K562 (cell line): Measurements from ENCODE around the gene GLP1R. TPM values are rescaled to one million over a fixed set of nuclear protein-coding genes. Genes with fewer than 3 reads are reported as not detected.
A peak's percentile ranks its signal among the peaks of the same experiment; 100 is the strongest.

ENCODE experiments used
- ATAC-seq: fragments of 200-7000 bp; cut with Tn5 transposase; 3 replicates; pipeline ENCODE4 v1.9.1; 2020; ENCODE audit warnings: moderate library complexity
- BruUV-seq: library from RNA; stranded (reverse); fragments of 400-500 nt; replicated peaks from 2 replicates; lab custom pipeline; 2021; lab: Mats Ljungman, UMichigan
- CTCF ChIA-PET: fragments of 300-600 bp; formaldehyde crosslinking; extraction: SDS; loops from one replicate; lab custom pipeline; 2021; ENCODE audit warnings: low intra/inter-chr PET ratio; lab: Yijun Ruan, JAX
- POLR2A ChIA-PET: fragments of 300-600, 350-650 bp; sonication (Branson Sonifier 250); formaldehyde crosslinking; extraction: SDS; loops from one replicate; lab custom pipeline; 2021; ENCODE audit warnings: antibody characterized with exemption, inconsistent platforms; lab: Yijun Ruan, JAX
- DNase-seq, 4 experiments: peaks; one replicate each; pipeline versions ENCODE4 v3.0.0 to v3.0.0-alpha.2; 2011 to 2018; ENCODE audit warnings: low spot score in 3 of 4, mixed read lengths in 3 of 4; ENCODE audit errors: extremely low read depth in 1 of 4
- FAIRE-seq: peaks from 2 replicates; lab custom pipeline; 2011; peaks lifted over from hg19 to GRCh38; lab: Jason Lieb, UNC
- H2AFZ ChIP-seq: 2 replicates; pipeline ENCODE4 v1.6.0; 2011; ENCODE audit warnings: low read depth, low read length, control low read depth, inconsistent platforms
- H3K27ac ChIP-seq: fragments of 200-600 bp; 3 replicates; pipeline ENCODE4 v1.8.0; 2011; ENCODE audit warnings: low read depth, mild to moderate bottlenecking, control low read depth, inconsistent platforms, low read length, moderate library complexity, mixed read lengths; ENCODE audit errors: extremely low read depth
- H3K27me3 ChIP-seq, 2 experiments: fragments of 300-600 bp in 1 of 2; 2 replicates in 1 of 2; 3 replicates in 1 of 2; pipeline versions ENCODE4 v1.6.0 to v1.8.0; 2011; ENCODE audit warnings: inconsistent platforms in 2 of 2, low read length in 2 of 2, mild to moderate bottlenecking in 1 of 2, mixed read lengths in 1 of 2, moderate library complexity in 1 of 2; ENCODE audit not compliant: control insufficient read depth in 2 of 2, insufficient read depth in 2 of 2
- H3K36me3 ChIP-seq: fragments of 300-600 bp; 3 replicates; pipeline ENCODE4 v1.8.0; 2011; ENCODE audit warnings: mild to moderate bottlenecking, low read length, inconsistent platforms; ENCODE audit not compliant: control insufficient read depth, insufficient read depth
- H3K4me1 ChIP-seq, 2 experiments: fragments of 200-600 bp in 1 of 2; replicated peaks in 1 of 2; 2 replicates in 1 of 2; 3 replicates in 1 of 2; pipeline versions ENCODE4 v1.5.1 to v1.8.0; 2011; ENCODE audit warnings: inconsistent platforms in 2 of 2, low read length in 2 of 2, mild to moderate bottlenecking in 1 of 2, mixed read lengths in 1 of 2, moderate library complexity in 1 of 2; ENCODE audit not compliant: control insufficient read depth in 2 of 2, insufficient read depth in 2 of 2
- H3K4me2 ChIP-seq: 2 replicates; pipeline ENCODE4 v1.6.1; 2011; ENCODE audit warnings: low read length, control low read depth, inconsistent platforms, mixed read lengths; ENCODE audit not compliant: insufficient read depth
- H3K4me3 ChIP-seq: fragments of 200-600 bp; sonication (generic), shearing (Covaris generic); 2 replicates; pipeline ENCODE4 v1.5.1; 2016; ENCODE audit warnings: control low read depth, inconsistent platforms
- H3K79me2 ChIP-seq: fragments of 200-600 bp; 3 replicates; pipeline ENCODE4 v1.8.0; 2011; ENCODE audit warnings: low read length, inconsistent platforms; ENCODE audit not compliant: control insufficient read depth, insufficient read depth
- H3K9ac ChIP-seq, 2 experiments: 2 replicates each; pipeline versions ENCODE4 v1.6.0 to v1.6.1; 2011; ENCODE audit warnings: low read depth in 2 of 2, low read length in 2 of 2, control low read depth in 1 of 2, inconsistent platforms in 1 of 2, mild to moderate bottlenecking in 1 of 2, mixed read lengths in 1 of 2; ENCODE audit not compliant: insufficient read depth in 1 of 2
- H3K9me1 ChIP-seq: one replicate; pipeline ENCODE4 v1.6.0; 2011; ENCODE audit warnings: inconsistent platforms, mild to moderate bottlenecking, low read length, moderate library complexity; ENCODE audit not compliant: control insufficient read depth, insufficient read depth
- H3K9me3 ChIP-seq: replicated peaks from 2 replicates; pipeline ENCODE4 v1.5.1; 2011; ENCODE audit warnings: low read depth, low read length, inconsistent platforms; ENCODE audit not compliant: control insufficient read depth, insufficient read depth
- H4K20me1 ChIP-seq: replicated peaks from 2 replicates; pipeline ENCODE4 v1.6.1; 2011; ENCODE audit warnings: low read length, inconsistent platforms, mixed read lengths; ENCODE audit not compliant: control insufficient read depth, insufficient read depth
- CREB1 ChIP-seq, 2 experiments: sonication (generic) in 1 of 2; formaldehyde crosslinking in 1 of 2; IDR thresholded peaks; 2 replicates each; pipeline versions ENCODE4 v1.6.1 to v1.8.0; 2012 to 2022; ENCODE audit warnings: inconsistent platforms in 1 of 2, mild to moderate bottlenecking in 1 of 2, missing genetic modification reagents in 1 of 2, moderate library complexity in 1 of 2
- NFIC ChIP-seq: fragments of 450-650 bp; IDR thresholded peaks from 2 replicates; pipeline ENCODE4 v1.6.1; 2017; ENCODE audit warnings: mild to moderate bottlenecking, inconsistent platforms
- PTTG1 ChIP-seq: fragments of 450-650 bp; IDR thresholded peaks from 2 replicates; pipeline ENCODE4 v1.6.1; 2016; ENCODE audit warnings: low read depth, mild to moderate bottlenecking, missing genetic modification characterization, missing compliant biosample characterization
- ZNF316 ChIP-seq: fragments of 450-650 bp; IDR thresholded peaks from 2 replicates; pipeline ENCODE4 v1.6.1; 2016
- WGBS: fragments of 100-300 bp; shearing (Covaris generic); methylation state at CpG from one replicate; pipeline ENCODE4 v1.1.6; 2016; ENCODE audit warnings: low coverage, mixed read lengths; ENCODE audit not compliant: insufficient coverage; ENCODE audit errors: missing lambda C conversion rate; 5-methylcytosine and 5-hydroxymethylcytosine counted together
- in situ Hi-C: fragments of 300-500 bp; cut with MboI; formaldehyde crosslinking; loops from 4 replicates; pipeline ENCODE4 v1.15.0; 2018; ENCODE audit warnings: inconsistent platforms, mixed read lengths
- intact Hi-C: fragments of 100-400 bp; cut with micrococcal nuclease; formaldehyde crosslinking; loops from 2 replicates; pipeline ENCODE4 v1.14.2; 2022
- polyA plus RNA-seq, 8 experiments: library from polyadenylated mRNA; depleted of rRNA in 4 of 8; stranded (reverse) in 5 of 8; unstranded in 3 of 8; fragments of >200 nt; fragmentation: Nextera tagmentation in 2 of 8; fragmentation: Illumina TruSeq in 1 of 8; extraction: Ambion mirVana in 2 of 8; extraction: Trizol in 1 of 8; gene quantifications; 2 replicates each; pipeline versions ENCODE4 v1.2.1 to v1.2.3, GENCODE V29; 2011 to 2014; ENCODE audit warnings: inconsistent platforms in 1 of 8, missing spikeins in 1 of 8
- total RNA-seq, 7 experiments: library from RNA; depleted of rRNA in 6 of 7; stranded (reverse); fragments of >200 nt in 6 of 7; fragmentation: Illumina TruSeq in 2 of 7; extraction: Trizol in 2 of 7; gene quantifications; 2 replicates each; pipeline versions ENCODE4 v1.2.1 to v1.2.3, GENCODE V29; 2011 to 2021; ENCODE audit warnings: low replicate concordance in 1 of 7

The GLP1R gene
- total and polyA plus RNA-seq, 9 of the 15 experiments (the other 6 are each of a cell fraction or from before 2014, with no cell fraction given): not detected

DNA sequence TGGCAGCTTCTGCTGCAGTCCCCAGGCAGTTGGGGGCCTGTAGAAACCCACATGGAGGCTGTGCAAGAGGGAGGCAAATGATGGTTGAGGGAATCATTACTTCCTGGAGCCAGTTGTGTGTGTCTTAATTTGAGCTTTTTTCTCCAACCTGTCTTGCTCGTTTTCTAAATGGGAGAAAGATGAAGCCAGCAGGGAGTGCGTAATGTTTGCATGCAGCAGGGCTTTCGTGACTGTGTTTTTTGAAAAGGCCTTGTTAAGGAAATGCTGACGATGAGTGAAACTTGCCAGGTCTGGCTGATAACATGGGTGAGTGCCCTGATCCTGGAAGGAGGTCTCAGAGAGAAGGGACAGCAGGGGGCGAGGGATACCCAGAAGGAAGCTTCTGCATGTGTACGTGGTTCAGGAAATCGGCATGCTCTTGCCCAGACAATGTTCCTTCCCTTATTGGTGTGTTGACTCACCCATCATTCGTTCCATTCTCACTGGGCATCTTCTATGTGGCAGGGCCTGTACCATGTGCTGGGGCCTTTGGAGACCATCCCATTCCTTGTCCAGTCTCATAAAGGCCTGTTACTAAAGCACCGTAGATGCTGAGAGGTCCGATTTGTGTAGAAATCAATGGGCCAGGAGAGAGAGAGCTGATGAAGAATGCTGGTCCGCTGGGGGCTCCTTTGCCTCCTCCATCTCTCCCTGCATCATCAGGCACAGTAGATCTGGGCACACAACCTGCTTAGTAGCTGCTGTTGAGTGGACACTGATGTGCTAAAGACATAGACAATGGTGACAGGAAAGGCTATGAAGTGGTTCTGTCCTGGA is 27.4 kb downstream of the GLP1R start:
- H3K4me1 ChIP-seq: no peaks in the 10 kb centered on the region
- intact Hi-C loops: no loop called here
- FAIRE-seq (no peak), DNase-seq (no peak), ATAC-seq (no peak)
- no peaks in the 10 kb centered on the region for H3K79me2 ChIP-seq
- peaks cover 4% of the 10 kb centered on the region; the same call in 1 of the 2 replicates for H4K20me1 ChIP-seq
- WGBS: under 1% methylated on average over 11 of the region's 11 CpGs
- no peaks in the 10 kb centered on the region for H3K9me1 ChIP-seq
- H3K36me3 ChIP-seq: no peaks in the 10 kb centered on the region
- 0 out of 2 replicates have a peak, but pooled peaks have one; percentile 16 for TF ChIP-seq ZNF316
- TF ChIP-seq NFIC: no peak
- TF ChIP-seq PTTG1 (tag): no peak
- TF ChIP-seq CREB1 (IDR thresholded peaks at IDR 0.05): no peak
- no peak for TF ChIP-seq CREB1 (CRISPR knock-in tag; IDR thresholded peaks at IDR 0.05)
- H3K9me3 ChIP-seq: no peaks in the 10 kb centered on the region
- ChIA-PET CTCF (no interaction called here), POLR2A (interaction anchor here (0.6 to 0.9 kb wide), 2 partner anchors 29 to 82 kb away, joined by 3 read pairs; no protein-coding TSS in a partner anchor)
- in situ Hi-C loops: no loop called here
- H3K4me3 ChIP-seq: no peak overlapping the region
- no peak overlapping the region for H3K27ac ChIP-seq
- H2AFZ ChIP-seq: no peak overlapping the region
- H3K27me3 ChIP-seq: peaks cover 24 to 74% of the 10 kb centered on the region in 2 experiments; a peak in 4 of 5 replicates
- no TSS peak for BruUV-seq
- H3K9ac ChIP-seq: no peak overlapping the region
- H3K4me2 ChIP-seq: no peak overlapping the region
